ENCODE measurements around the gene KRT86.

Gene KRT86

DNA sequence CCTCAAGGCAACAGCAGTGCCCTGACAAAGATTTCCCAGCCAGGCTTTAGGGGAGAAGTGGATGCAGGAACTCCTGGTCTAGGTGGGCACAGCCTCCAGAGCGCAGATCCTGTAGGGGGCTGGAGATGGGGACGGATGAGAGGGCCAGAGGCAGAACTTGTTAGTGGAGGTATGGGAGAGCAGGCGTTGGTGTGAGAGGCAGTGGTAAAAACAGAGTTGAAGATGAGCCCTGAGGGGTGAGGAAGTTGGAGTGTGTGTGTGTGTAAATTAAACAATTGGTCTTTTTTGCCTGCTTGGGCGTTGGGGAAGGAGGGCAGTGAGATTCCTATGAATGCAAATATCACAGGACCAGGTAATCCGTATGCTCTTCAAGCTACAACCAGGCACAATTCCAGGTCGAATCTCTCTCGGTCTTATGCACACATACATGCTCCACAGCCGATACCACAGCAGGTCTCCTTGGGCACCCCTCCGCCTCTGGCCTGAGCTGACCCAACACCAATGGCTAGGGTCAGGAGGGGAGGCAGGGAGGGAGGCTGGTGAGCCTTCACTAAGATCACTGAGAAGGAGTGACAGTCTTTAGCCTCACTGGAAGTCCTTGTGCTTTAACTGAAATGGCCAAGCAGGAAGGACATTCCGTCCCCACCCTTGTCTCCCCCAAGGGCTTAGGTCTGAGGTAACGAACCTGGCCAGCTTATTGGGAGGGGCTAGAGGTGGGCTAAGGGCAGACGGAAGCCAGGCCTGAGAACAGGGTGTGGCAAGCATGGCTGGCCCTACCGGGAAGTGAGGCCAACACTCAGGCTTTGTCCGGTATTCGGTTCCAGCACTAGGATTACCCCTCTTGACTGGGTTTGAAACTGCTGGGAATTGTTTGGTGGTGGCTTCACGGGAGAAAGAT is 42.9 kb upstream of the KRT86 start:
- H3K27me3 ChIP-seq (ENCODE audit: low read depth, low read length): peaks cover 24% of the 10 kb centered on the region
- H2AFZ ChIP-seq (ENCODE audit: low read depth, low read length): no peak overlapping the region
- H3K4me2 ChIP-seq (ENCODE audit: low read length): no peak overlapping the region
- H3K4me3 ChIP-seq (ENCODE audit: low read length): no peak overlapping the region
- H3K79me2 ChIP-seq (ENCODE audit: low read length): no peaks in the 10 kb centered on the region
- H3K9ac ChIP-seq (ENCODE audit: low read length): no peak overlapping the region
- no peaks in the 10 kb centered on the region for H4K20me1 ChIP-seq (ENCODE audit: insufficient read depth, low read length)
- no peaks in the 10 kb centered on the region for H3K9me3 ChIP-seq (ENCODE audit: insufficient read depth, low read length)
- H3K27ac ChIP-seq (ENCODE audit: low read length): no peak overlapping the region
- no peaks in the 10 kb centered on the region for H3K36me3 ChIP-seq (replicated peaks; ENCODE audit: low read depth, low read length)
- TF ChIP-seq, protein P1, sequence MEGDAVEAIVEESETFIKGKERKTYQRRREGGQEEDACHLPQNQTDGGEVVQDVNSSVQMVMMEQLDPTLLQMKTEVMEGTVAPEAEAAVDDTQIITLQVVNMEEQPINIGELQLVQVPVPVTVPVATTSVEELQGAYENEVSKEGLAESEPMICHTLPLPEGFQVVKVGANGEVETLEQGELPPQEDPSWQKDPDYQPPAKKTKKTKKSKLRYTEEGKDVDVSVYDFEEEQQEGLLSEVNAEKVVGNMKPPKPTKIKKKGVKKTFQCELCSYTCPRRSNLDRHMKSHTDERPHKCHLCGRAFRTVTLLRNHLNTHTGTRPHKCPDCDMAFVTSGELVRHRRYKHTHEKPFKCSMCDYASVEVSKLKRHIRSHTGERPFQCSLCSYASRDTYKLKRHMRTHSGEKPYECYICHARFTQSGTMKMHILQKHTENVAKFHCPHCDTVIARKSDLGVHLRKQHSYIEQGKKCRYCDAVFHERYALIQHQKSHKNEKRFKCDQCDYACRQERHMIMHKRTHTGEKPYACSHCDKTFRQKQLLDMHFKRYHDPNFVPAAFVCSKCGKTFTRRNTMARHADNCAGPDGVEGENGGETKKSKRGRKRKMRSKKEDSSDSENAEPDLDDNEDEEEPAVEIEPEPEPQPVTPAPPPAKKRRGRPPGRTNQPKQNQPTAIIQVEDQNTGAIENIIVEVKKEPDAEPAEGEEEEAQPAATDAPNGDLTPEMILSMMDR (IDR thresholded peaks at IDR 0.05; ENCODE audit: low read depth, low read length): no peak
- no peak for TF ChIP-seq EZH2phosphoT487 (IDR thresholded peaks at IDR 0.05; ENCODE audit: low read depth)
- H3K4me1 ChIP-seq (ENCODE audit: low read length): no peaks in the 10 kb centered on the region

DNA sequence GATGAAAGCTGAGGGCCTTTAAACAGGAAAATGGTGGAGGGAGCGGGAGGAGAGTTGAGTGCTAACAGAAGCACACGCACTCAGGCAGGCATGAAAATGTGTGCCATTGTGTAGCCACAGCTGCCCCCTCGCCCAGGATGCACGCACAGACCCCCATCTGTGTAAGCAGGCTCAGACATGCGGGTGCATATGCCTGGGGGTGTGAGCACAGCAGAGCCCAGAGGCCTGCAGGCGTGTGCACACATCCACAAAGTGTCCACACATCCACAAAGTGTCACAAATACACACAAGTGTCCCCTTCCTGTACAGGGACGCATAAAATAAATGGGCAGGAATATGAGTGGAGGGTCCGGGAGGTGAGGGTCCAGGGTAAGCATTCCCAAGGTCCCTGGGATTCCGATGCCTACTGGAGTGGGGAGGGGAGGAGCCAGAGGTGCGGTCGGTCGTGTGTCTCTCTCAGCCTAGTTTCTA is 42.2 kb upstream of the KRT86 start:
- no peaks in the 10 kb centered on the region for H3K4me1 ChIP-seq (ENCODE audit: low read length)
- no peak overlapping the region for H2AFZ ChIP-seq (ENCODE audit: low read depth, low read length)
- H3K27me3 ChIP-seq (ENCODE audit: low read depth, low read length): peaks cover 18% of the 10 kb centered on the region
- H3K4me3 ChIP-seq (ENCODE audit: low read length): no peak overlapping the region
- H3K27ac ChIP-seq (ENCODE audit: low read length): no peak overlapping the region
- H3K79me2 ChIP-seq (ENCODE audit: low read length): no peaks in the 10 kb centered on the region
- TF ChIP-seq, protein P1 (IDR thresholded peaks at IDR 0.05; ENCODE audit: low read depth, low read length): no peak
- TF ChIP-seq EZH2phosphoT487 (IDR thresholded peaks at IDR 0.05; ENCODE audit: low read depth): no peak
- no peaks in the 10 kb centered on the region for H3K36me3 ChIP-seq (replicated peaks; ENCODE audit: low read depth, low read length)
- H3K9ac ChIP-seq (ENCODE audit: low read length): no peak overlapping the region
- no peak overlapping the region for H3K4me2 ChIP-seq (ENCODE audit: low read length)
- no peaks in the 10 kb centered on the region for H4K20me1 ChIP-seq (ENCODE audit: insufficient read depth, low read length)
- H3K9me3 ChIP-seq (ENCODE audit: insufficient read depth, low read length): no peaks in the 10 kb centered on the region

DNA sequence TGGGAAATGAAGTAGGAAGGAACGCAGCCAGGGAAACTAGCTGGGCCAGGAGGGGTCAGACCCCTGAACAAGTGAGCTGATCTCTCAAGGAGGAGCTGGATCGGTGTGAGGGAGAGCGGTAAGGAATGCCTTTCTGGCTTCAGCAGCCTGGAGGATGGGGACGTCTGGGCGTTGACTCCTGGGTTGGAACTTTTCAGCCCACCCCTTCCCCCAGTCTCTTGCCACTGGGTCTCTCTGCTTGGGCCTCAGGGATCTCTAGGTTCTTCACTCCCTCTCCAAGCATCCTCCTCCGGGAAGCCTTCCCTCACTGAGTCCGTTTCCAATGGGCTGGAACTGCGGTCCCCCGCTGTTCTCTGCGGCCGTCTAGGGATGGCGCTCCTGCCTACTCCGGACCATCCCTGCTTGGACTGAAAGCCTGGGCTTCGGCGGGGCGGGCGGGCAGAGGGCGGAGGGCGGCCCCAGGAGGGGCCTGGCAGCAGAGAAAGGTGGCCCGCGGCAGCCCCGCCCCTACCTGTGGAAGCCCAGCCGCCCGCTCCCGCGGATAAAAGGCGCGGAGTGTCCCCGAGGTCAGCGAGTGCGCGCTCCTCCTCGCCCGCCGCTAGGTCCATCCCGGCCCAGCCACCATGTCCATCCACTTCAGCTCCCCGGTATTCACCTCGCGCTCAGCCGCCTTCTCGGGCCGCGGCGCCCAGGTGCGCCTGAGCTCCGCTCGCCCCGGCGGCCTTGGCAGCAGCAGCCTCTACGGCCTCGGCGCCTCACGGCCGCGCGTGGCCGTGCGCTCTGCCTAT is 41.6 kb upstream of the KRT86 start, which contains the start of gene KRT7:
KRT7 (plus strand) TSS at position 570 of the 788 bp plus-strand sequence; CDS start at position 624, 54 bp downstream.
- no peaks in the 10 kb centered on the region for H3K9me3 ChIP-seq (ENCODE audit: insufficient read depth, low read length)
- no peak within 1 kb of the TSS for H3K27ac ChIP-seq (ENCODE audit: low read length)
- H3K9ac ChIP-seq (ENCODE audit: low read length): no peak within 1 kb of the TSS
- TF ChIP-seq, protein P1 (IDR thresholded peaks at IDR 0.05; ENCODE audit: low read depth, low read length): no peak
- no peak for TF ChIP-seq EZH2phosphoT487 (IDR thresholded peaks at IDR 0.05; ENCODE audit: low read depth)
- H3K36me3 ChIP-seq (replicated peaks; ENCODE audit: low read depth, low read length): no peaks in the 10 kb centered on the region
- no peak within 1 kb of the TSS for H2AFZ ChIP-seq (ENCODE audit: low read depth, low read length)
- H3K4me2 ChIP-seq (ENCODE audit: low read length): no peak within 1 kb of the TSS
- no peaks in the 10 kb centered on the region for H3K4me1 ChIP-seq (ENCODE audit: low read length)
- no peaks in the 10 kb centered on the region for H3K79me2 ChIP-seq (ENCODE audit: low read length)
- no peak within 1 kb of the TSS for H3K4me3 ChIP-seq (ENCODE audit: low read length)
- peaks cover 15% of the 10 kb centered on the region for H3K27me3 ChIP-seq (ENCODE audit: low read depth, low read length)
- no peaks in the 10 kb centered on the region for H4K20me1 ChIP-seq (ENCODE audit: insufficient read depth, low read length)

Measured in OCI-LY3 (cell line).